GF-D8 (cell line): ENCODE data around the gene GPR142.

Experiments used
- DNase-seq: peaks from one replicate; lab custom pipeline; 2025; lab: John Stamatoyannopoulos, UW

GPR142 gene

GRCh38 chr17:74345433-74346241 lies 21.7 kb upstream of the GPR142 start:
- no peak for DNase-seq

- DNase-seq, result no peak
These were observed 19.7 kb upstream of the GPR142 start for GRCh38 chr17:74347646-74348045.

- DNase-seq, result no peak
These were observed 18.2 kb upstream of the GPR142 start for GRCh38 chr17:74349120-74349519.

DNA sequence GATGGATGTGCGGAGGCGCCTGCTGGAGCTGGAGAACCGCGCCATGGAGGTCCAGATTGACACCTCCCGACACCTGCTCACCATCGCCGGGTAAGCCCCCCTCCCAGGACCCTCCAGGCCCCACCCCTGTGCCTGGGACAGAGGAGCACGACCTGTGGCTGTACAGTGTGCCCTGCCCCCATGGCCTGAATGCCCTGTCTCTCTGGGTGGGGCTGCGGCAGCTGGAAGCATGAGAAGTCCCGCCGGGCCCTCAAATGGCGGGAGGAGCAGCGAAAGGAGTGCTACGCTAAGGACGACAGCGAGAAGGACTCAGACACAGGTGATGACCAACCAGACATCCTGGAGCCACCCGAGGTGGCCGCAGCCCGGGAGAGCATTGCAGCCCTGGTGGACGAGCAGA lies 16.8 kb upstream of the GPR142 start:
- DNase-seq, result no peak

- no peak for DNase-seq
These were observed 15.6 kb upstream of the GPR142 start for GRCh38 chr17:74351552-74352210.

DNA sequence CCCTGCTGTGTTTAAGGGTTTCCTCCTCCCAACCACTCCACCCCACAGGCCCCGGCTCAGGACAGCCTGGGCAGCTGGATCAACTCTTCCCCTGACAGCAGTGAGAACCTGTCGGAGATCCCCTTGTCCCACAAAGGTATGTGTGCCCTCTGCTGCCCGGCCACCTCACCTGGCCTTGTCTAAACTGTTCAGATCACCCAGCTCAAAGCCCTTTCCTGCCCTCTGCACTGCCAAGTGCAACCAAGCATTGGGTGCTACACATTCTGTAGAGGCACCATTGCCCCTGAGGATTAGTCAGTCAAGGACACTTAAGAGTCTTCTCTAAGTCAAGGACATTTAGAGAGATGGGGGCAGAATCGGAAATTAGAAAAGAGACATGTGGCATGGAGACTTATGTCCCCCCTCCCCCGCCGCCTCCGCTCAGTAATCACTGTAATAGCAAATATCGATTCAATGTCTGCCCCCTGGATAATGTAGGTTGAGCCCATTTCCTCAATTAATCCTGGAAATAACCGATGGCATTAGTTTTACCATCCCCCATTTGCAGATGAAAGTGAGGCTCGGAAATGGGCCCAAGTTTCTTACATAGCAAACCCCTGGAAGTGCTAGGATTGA lies 13.8 kb upstream of the GPR142 start:
- no peak for DNase-seq

GRCh38 chr17:74354123-74354522 lies 13.2 kb upstream of the GPR142 start:
- no peak for DNase-seq

GRCh38 chr17:74354561-74354960 lies 12.7 kb upstream of the GPR142 start:
- no peak for DNase-seq

DNA sequence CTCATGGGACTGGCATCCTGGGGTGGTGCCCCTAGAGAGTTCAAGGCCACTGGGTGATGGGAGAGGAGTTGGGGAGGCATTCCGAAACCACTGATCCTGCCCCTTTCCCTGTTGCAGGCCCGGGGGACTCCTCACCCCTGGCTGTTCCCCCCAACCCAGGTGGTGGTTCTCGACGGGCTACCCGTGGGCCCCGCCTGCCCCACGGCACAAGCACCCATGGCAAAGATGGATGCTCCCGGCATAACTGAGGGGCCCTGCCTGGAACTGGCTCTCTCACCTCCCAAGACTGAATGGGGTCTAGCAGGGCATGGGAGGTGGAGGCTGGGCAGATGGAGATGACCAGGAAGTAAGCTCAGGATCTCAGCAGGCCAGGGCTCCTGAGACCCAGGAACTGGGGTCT lies 12.2 kb upstream of the GPR142 start:
- DNase-seq, result no peak

- DNase-seq, result no peak
These were observed 10.4 kb upstream of the GPR142 start for GRCh38 chr17:74356646-74357465.

DNA sequence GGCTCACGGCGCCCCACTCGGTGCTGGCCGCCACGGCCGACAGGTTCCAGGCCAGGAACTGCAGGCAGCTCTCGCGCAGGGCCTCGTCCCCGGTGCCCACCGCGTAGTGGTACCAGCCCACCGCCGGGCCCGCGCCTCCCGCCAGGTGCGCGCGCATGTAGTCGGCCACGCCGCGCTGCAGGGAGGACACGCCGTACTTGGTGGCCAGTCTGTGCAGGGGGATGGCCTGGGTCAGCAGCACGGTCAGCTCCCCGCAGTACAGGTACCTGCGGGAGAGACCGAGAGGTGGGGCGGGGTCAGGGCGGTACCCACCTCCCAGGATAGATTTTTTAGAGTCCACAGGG lies 9.9 kb upstream of the GPR142 start:
- DNase-seq, result no peak

- no peak for DNase-seq
These were observed 8.6 kb upstream of the GPR142 start for GRCh38 chr17:74358697-74359096.

GRCh38 chr17:74359916-74360315 lies 7.4 kb upstream of the GPR142 start:
- DNase-seq, result no peak

DNA sequence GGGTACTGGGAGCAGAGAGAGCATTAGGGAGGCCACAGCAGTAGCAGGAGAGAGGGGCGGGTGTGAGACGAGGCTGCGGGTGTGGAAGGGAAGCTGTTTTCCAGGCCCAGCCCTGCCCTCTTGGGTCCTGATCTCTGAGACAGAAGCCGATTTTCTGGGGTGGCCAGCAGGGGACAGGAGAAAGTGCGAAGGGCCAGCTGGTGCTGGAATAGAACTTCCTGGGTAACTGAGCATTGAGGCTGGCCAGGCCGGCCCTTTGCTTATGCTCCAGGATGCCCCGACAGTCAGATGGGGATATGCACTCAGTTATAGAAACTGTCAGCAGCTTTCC lies 6.4 kb upstream of the GPR142 start:
- DNase-seq, result no peak

GRCh38 chr17:74361230-74362068 lies 5.9 kb upstream of the GPR142 start, which contains the start of gene BTBD17:
Gene BTBD17, minus strand, starts transcription at chr17:74361868. Its CDS starts 49 bp downstream, at chr17:74361819.
- no peak for DNase-seq

GRCh38 chr17:74362069-74362405 lies 5.3 kb upstream of the GPR142 start:
- DNase-seq, result no peak

- no peak for DNase-seq
These were observed 4.4 kb upstream of the GPR142 start for GRCh38 chr17:74362810-74363498.

- DNase-seq, result no peak
These were observed 1.2 kb downstream of the GPR142 start for GRCh38 chr17:74368341-74369081.

- no peak for DNase-seq
These were observed 1.9 kb downstream of the GPR142 start for GRCh38 chr17:74369221-74369620.
